Stimulated activated CD8-positive, alpha-beta memory T cell treated with anti-CD3 and anti-CD28 coated beads, Interleukin-15, amount 100 ng/mL, for 48 hours (primary cell): ENCODE data around the gene RHOC.
A peak's percentile ranks its signal among the peaks of the same experiment; 100 is the strongest.

Experiments
- DNase-seq, 2 donors: peaks; one replicate each; pipeline ENCODE4 v3.0.0-alpha.2; 2020; ENCODE audit warnings: low read depth in 2 of 2

The RHOC gene

DNA sequence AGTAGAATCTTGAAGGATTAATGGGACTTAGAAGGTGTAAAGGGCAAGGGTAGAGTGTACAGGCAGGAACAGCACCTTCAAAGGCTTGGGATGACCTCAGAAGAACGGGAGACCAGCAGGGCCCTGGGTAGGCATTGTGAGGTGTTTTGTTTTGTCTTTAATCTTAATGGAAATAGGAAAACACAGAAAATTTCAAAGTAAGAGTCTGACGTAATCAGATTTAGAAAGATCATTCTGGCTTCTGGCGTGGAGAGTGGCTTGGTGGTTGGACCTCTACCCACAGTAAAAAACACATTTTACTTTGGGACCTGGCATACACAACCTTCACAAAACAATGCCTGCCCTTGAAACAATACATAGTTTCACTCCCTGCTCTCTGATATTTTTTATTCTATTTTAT is 28.3 kb downstream of the RHOC start:
- no peak for DNase-seq

DNA sequence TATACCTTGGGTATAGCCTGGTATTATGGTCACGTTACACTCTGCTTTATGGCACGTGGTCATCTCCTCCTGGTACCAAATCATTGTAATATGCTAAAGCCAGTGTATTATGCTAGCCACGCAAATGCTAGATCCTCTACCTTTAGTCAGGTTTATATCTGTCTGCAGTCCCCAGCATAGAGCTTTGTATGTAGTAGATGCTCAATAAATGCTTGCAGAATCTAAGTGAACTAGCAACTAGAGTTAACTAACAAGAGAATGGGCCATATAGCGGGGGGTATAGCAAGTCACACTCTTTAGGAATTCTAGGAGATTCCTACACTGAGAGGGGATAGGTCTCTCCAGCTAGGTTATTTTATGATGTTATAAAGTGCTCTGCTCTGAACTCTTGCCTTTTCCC is 29.4 kb downstream of the RHOC start:
- DNase-seq: no peak

DNA sequence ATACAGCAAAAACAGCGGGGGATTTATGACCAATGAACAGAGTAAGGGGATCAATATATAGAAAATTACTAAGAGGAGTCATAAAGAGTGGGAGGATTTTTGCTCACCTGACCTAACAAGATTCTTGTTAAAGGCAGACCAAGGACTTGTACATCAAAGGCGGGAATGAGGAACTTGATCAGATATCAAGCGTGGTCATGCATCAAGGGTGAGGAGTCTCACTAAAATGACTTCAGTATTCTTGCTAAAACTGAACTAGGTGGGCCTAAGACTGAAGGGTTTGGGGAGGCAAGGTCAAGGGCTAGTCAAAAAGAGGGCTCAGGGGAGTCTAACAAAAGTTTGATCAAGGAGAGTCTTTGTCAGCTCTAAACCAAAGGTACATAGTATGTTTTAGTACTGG is 30.4 kb downstream of the RHOC start:
- no peak for DNase-seq

DNA sequence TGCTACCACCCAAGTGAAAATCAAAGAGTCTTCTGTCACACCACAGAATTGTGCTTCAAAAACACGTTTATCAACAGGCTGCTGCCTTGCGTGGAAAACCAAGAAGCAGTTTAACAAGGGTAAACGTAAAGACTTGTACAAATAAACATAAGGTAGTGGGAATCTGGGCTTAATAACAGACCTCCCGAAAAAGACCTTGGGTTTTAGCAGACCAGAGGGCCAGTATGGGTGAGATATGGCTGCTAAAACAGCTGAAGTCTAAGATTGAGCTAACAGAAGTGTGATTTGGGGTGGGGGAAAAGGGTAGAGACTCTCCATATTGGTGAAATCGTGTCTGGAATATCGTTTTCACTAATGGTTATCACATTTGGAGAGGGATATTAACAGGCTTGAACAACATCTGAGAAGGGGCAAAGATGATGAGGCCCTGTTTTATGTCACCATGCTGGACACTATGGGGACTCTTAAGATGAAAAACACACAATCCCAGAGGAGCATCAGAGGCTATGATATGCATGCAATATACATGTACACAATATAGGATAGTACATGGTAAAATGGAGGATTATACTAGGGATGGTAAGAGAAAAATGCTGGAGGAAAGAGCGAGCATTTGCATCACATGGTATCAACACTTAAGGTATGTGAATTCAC is 31.1 kb downstream of the RHOC start:
- no peak for DNase-seq

DNA sequence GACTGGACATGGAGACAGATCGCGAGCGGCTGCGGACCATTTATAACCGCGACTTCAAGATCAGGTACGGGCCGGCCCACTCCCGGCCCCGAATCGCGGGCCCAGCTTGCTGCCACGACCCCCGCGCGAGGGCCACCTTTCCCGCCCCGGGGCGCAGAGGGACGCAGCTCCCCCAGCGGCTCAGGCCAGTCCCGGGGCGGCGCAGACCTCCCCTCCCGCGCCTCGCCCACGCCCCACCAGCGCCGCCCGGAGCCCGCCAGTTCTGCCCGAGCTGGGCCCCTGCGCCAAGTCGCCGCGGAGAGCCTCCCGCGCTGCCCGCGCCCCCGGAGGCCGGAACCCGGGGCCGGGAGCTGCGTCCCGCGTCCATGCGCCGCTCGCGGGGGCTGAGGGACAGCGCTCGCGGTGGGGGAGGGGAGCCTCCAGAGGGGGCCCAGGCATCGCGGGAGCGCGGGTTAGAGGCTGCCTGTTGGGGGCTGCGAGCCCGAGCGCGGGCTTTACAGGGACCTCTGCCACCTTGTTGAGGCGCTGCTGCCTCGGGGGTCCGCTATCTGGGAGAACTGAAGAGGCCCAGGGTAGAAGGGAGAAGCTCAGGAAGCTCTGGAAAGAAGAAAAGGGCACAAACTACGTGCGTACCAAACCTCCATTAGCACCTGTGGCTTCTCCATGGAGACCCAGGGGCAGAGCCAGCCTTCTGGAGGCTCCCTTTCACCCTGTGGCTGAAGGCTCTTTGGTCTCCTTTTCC is 31.8 kb downstream of the RHOC start:
- peak; percentile 18 to 20 for DNase-seq

DNA sequence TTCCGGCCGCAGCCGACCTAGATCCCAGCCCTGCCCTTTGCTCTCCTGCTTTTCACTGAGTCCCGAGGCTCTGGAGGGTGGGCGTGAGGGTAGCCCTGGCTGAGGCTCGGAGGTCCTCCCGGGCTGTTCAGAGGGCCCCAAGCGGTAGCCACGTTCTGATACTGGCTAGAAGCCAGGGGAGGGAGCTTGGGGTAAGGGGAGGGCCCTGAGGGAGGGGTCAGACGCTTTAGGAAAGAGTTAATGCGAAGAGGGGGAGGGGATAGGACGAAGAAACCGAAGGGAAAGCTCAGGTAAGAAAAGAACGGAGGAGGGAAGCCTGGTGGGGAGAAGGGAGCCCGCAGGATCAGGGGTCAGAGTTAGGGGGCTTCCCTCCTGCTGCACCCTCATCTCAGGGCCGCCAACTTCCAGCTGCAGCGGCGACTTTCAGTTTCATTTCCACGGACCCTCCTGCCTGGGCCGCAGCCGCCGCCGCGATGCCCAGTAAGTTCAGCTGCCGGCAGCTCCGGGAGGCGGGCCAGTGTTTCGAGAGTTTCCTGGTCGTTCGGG is 32.4 kb downstream of the RHOC start, which contains the start of gene MOV10:
Gene MOV10, plus strand, starts transcription at position 220 of the 546 bp plus-strand sequence. Its CDS starts 254 bp downstream, at position 474.
- DNase-seq: peak; percentile 39 to 44

DNA sequence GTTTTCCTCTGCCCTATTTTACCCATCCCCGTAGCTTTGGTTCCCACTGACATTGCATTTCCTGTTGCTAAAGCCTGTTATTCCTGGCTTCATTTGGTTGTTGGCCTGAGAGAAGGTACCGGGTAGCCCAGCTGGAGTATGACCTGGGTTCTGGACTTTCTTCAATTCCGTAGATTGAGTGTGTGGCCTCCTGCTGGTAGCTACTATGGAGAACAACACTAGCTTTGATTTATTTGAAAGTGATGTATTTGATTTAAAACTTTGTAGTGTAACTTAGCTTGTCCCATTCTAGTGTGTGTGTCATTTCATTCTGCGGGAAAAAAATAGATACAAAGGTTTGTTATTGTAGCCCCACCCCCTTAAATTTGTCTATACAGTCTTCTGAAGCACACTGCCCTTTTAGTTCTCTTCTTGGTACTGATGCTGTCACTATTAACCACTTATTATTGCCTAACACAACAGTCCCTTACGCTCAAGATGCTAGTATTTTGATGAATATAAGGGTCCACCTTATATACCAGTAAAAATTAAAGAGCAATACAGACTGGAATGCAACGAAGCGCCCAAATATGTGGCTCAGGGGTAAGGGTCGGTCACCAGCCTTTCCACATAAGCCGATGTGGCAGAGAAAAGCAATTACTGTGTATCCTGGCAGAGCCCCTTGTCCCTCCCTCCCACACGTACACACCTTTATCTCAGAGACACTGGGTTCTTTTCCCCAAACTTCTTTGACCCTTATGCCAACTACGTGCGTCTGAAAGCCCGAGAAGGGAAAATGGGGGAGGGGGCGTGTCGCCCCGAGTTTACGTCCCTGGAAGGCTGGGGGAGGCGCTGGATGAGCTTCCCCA is 33.1 kb downstream of the RHOC start:
- no peak for DNase-seq

DNA sequence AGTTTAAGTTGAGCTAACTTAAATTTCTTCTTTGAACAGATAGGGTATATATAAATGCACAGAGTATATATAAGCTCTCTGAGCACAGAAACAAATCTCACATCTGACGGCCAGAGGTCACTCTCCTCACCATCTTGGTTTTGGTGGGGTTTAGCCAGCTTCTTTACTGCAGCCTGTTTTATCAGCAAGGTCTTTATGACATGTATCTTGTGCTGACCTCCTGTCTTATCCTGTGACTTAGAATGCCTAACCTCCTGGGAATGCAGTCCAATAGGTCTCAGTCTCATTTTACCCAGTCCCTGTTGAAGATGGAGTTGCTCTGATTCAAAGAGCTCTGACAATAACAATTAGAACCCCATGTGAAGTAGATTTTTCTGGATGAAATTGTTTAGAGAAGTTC is 34.1 kb downstream of the RHOC start:
- DNase-seq: no peak

DNA sequence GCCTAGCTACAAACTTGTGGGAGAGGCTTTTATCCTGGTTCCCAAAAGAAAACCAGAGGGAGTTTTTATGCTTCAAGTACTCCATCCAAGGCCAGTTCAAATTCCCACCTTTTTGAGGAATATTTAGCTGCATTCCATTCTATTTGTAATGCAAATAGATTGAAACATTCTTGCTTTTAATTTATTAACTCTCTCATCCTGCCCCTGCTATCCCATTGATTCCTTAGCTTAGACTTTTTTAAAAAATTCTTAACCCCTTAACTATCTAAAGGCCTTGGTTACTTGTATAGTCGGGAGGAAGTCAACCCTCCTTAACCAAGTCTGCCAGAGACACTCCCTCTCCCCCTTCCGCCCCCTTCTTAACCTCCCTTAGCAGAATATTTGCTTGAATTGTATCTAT is 34.9 kb downstream of the RHOC start:
- no peak for DNase-seq

DNA sequence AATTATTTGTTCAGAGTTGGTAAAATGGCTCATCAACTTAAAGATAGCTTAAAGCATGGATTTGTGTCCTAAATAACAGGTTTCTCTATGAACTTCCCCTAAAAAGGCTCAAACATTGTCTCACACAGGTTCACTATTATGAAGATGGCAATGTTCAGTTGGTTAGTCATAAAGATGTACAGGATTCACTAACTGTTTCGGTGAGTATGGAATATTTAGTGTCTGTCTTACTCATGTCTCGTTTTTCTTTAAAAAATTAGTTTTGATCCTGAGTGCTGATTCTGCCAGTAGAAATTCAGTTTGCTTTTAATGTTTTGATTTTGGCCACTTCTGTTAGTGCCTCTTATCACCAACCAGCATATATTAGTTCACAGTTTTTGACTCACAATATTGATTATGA is 40.0 kb downstream of the RHOC start:
- DNase-seq: no peak

DNA sequence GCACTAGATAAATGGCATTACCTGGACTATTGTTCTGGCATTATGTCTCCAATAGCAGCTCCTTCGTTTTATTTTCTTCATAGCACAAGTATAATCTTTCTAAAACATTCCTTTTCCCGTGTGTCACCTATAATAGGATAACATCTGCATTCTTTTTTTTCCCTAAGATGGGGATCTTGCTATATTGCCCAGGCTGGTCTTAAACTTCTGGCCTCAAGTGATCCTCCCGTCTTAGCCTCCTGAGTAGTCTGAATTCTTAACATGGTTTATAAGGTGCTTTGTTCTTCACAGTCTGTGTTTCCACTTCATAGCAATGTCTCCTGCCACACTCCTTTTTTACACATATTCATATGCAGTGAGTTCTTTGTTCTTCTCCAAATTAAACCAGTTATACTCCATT is 41.1 kb downstream of the RHOC start:
- no peak for DNase-seq

DNA sequence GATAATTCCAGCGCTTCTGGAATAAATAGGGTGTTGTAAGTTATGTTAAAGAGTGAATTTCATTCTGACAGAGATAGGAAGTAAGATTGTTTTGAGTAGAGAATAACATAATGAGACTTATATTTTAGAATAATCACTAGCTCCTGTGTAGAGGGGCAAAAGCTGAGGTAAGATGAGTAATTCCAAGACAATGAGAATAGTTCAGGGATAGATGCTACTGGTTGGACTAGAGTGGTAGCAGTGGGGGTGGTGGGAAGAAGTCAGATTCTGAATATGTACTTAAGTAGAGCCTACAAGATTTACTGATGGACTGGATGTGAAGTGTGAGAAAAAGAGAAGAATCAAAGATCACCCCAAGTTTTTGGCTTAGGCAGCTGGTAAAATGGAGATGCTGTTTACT is 55.7 kb downstream of the RHOC start:
- no peak for DNase-seq
